Fibroblast of mammary gland (primary cell): ENCODE measurements around the gene COTL1.

Source experiments
- DNase-seq: peaks from one replicate; pipeline ENCODE4 v3.0.0-alpha.2; 2010; ENCODE audit warnings: low read depth
- H3K4me3 ChIP-seq: 2 replicates; pipeline ENCODE4 v1.5.1; 2011; ENCODE audit warnings: low read depth, mild to moderate bottlenecking, low read length, moderate library complexity; ENCODE audit not compliant: control insufficient read depth
- CTCF ChIP-seq: conservative IDR thresholded peaks from 2 replicates; pipeline ENCODE4 v1.5.1; 2011; ENCODE audit warnings: low read depth, low read length, inconsistent platforms; ENCODE audit not compliant: control insufficient read depth, insufficient read depth

The COTL1 gene

GRCh38 chr16:84617791-84618580 is at the start of gene COTL1:
COTL1 (minus strand) TSS chr16:84618078; CDS start chr16:84617914, 164 bp downstream.
- peak; percentile 98 for DNase-seq
- peak within 1 kb of the TSS; percentile 91 for H3K4me3 ChIP-seq
- no peak for TF ChIP-seq CTCF

- no peak overlapping the region for H3K4me3 ChIP-seq
- DNase-seq: no peak
- no peak for TF ChIP-seq CTCF
Measured at GRCh38 chr16:84665843-84666242, 48.0 kb upstream of the COTL1 start.

- DNase-seq: no peak
- no peak for TF ChIP-seq CTCF
- H3K4me3 ChIP-seq: no peak overlapping the region
Measured at GRCh38 chr16:84665359-84665758, 47.5 kb upstream of the COTL1 start.

GRCh38 chr16:84663433-84664101 is 45.7 kb upstream of the COTL1 start:
- no peak for DNase-seq
- H3K4me3 ChIP-seq: no peak overlapping the region
- no peak for TF ChIP-seq CTCF

- H3K4me3 ChIP-seq: no peak overlapping the region
- DNase-seq: no peak
- no peak for TF ChIP-seq CTCF
Measured at GRCh38 chr16:84662471-84662870, 44.6 kb upstream of the COTL1 start.

- DNase-seq: no peak
- no peak for TF ChIP-seq CTCF
- no peak overlapping the region for H3K4me3 ChIP-seq
Measured at GRCh38 chr16:84661418-84662060, 43.7 kb upstream of the COTL1 start.
